ENCODE data around the gene PLA2G6. TPM values are rescaled to one million over a fixed set of nuclear protein-coding genes. Genes with fewer than 3 reads are reported as not detected.
A peak's percentile ranks its signal among the peaks of the same experiment; 100 is the strongest.
"Not testable (repeated sequence)": the region's sequence is repeated elsewhere in the genome, so short reads cannot be mapped to it uniquely, and the experiment has no call there.

Gene PLA2G6
- total RNA-seq, 1 donor from 2014 or later: 52.4 TPM

GRCh38 chr22:38124236-38124974, 57.2 kb downstream of the PLA2G6 start:
- Histone ChIP-seq H3K27me3 (no peaks in the 10 kb centered on the region), H3K36me3 (no peaks in the 10 kb centered on the region), H3K4me1 (no peaks in the 10 kb centered on the region), H3K9me3 (no peaks in the 10 kb centered on the region), H3K27ac (no peak overlapping the region), H3K4me3 (no peak overlapping the region)
- no peak for ATAC-seq
- no peak for TF ChIP-seq CTCF (IDR thresholded peaks at IDR 0.05)
- no peak for DNase-seq
- intact Hi-C loops (cut with DNase I): no loop called here

GRCh38 chr22:38122616-38123015, 59.0 kb downstream of the PLA2G6 start:
- Histone ChIP-seq H3K27me3 (no peaks in the 10 kb centered on the region), H3K4me3 (no peak overlapping the region), H3K27ac (no peak overlapping the region), H3K4me1 (no peaks in the 10 kb centered on the region), H3K36me3 (no peaks in the 10 kb centered on the region), H3K9me3 (no peaks in the 10 kb centered on the region)
- intact Hi-C loops (cut with DNase I): no loop called here
- DNase-seq (no peak), ATAC-seq (no peak)
- TF ChIP-seq CTCF (IDR thresholded peaks at IDR 0.05): no peak

GRCh38 chr22:38120359-38121110, 61.1 kb downstream of the PLA2G6 start:
- ATAC-seq: peak; percentile 33
- Histone ChIP-seq H3K27ac (no peak overlapping the region), H3K4me3 (no peak overlapping the region), H3K4me1 (no peaks in the 10 kb centered on the region), H3K27me3 (no peaks in the 10 kb centered on the region), H3K9me3 (no peaks in the 10 kb centered on the region), H3K36me3 (no peaks in the 10 kb centered on the region)
- intact Hi-C loops (cut with DNase I): no loop called here
- no peak for DNase-seq
- no peak for TF ChIP-seq CTCF (IDR thresholded peaks at IDR 0.05)

GRCh38 chr22:38118747-38119146, 62.9 kb downstream of the PLA2G6 start:
- ATAC-seq; H3K4me1 ChIP-seq; H3K27me3 ChIP-seq; DNase-seq; H3K9me3 ChIP-seq; H3K36me3 ChIP-seq; intact Hi-C loops (cut with DNase I); H3K27ac ChIP-seq; H3K4me3 ChIP-seq: not testable (repeated sequence)

GRCh38 chr22:38118182-38118581, 63.4 kb downstream of the PLA2G6 start:
- DNase-seq (no peak), ATAC-seq (no peak)
- Histone ChIP-seq H3K4me3 (no peak overlapping the region), H3K27ac (no peak overlapping the region), H3K9me3 (no peaks in the 10 kb centered on the region), H3K27me3 (no peaks in the 10 kb centered on the region), H3K36me3 (no peaks in the 10 kb centered on the region), H3K4me1 (peaks cover 8% of the 10 kb centered on the region)
- TF ChIP-seq CTCF (IDR thresholded peaks at IDR 0.05): no peak
- intact Hi-C loops (cut with DNase I): no loop called here

- DNase-seq; ATAC-seq; H3K4me1 ChIP-seq; H3K27ac ChIP-seq; H3K4me3 ChIP-seq; H3K9me3 ChIP-seq; H3K27me3 ChIP-seq; H3K36me3 ChIP-seq; intact Hi-C loops (cut with DNase I): not testable (repeated sequence)
Observed at GRCh38 chr22:38117556-38117955, 64.1 kb downstream of the PLA2G6 start.

Data from upper lobe of right lung (tissue), 1 donor.